Activated CD8-positive, alpha-beta memory T cell treated with anti-CD3 and anti-CD28 coated beads, Interleukin-2, amount 50 U/mL, for 4 hours (primary cell): ENCODE results near the gene DDC.

ENCODE experiments used
- DNase-seq: peaks from one replicate; pipeline ENCODE4 v3.0.0-alpha.2; 2020

DDC gene

DNA sequence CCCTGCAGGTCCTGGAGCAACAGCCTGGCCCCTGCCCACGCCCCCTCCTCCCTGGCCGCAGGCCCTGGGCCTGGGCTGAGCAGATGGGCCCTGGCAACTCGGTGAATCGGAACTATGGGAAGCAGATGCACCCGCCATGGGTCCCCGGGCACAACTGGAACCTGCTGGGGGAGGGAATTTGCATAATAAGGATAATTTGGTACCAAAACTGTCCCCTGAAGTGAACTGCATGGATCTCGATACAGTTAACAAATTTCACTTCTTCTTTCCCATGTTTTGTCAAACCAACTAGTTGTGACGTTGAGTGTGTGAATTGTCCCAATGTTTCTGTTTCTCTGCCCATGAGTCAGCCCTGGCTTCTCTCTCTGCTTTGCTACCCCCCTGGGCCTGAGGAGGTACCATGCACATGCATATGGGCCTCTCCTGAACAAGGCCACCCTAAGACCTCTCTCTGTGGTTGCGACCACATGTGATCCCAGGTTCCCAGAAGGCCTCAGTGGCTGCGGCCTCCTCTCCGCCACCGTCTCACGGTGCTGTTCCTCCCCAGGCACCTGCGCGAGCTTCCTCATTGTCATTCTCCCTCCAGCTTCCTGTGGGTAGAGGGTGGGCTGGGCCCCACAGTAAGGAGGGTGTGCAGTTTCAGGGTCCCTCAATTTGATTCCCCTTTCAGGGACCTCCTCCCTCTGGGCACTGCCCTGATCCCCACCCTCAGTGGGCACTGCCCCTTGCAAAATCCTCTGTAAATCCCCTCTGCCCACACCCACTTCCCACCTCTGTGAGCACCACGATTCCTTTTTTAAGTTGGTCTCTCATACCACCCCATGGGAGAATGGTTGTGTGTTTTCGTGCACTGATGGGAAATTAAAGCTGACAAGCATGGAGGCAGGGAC lies 155.1 kb downstream of the DDC start:
- DNase-seq = no peak
